Esophagus muscularis mucosa (tissue), 4 donors: ENCODE measurements around the gene DPF3. TPM values are rescaled to one million over a fixed set of nuclear protein-coding genes. Genes with fewer than 3 reads are reported as not detected.

Experiments used
- DNase-seq: peaks from one replicate; pipeline ENCODE4 v3.0.0-alpha.2; 2017; ENCODE audit errors: extremely low spot score
- H3K27ac ChIP-seq, 4 donors: fragments of 200-600 bp; sonication (generic); replicated peaks in 1 of 4; 1 replicate in 3 of 4; 2 replicates in 1 of 4; pipeline ENCODE4 v1.5.1; 2016 to 2019; ENCODE audit warnings: mild to moderate bottlenecking in 1 of 4
- H3K27me3 ChIP-seq, 4 donors: fragments of 200-600 bp; sonication (generic); one replicate each; pipeline versions ENCODE4 v1.5.1 to v1.6.0; 2016 to 2019
- H3K36me3 ChIP-seq, 4 donors: fragments of 200-600 bp; sonication (generic); one replicate each; pipeline ENCODE4 v1.5.1; 2016 to 2019
- H3K4me1 ChIP-seq, 4 donors: fragments of 200-600 bp; sonication (generic); one replicate each; pipeline ENCODE4 v1.5.1; 2016 to 2019
- H3K4me3 ChIP-seq, 4 donors: fragments of 200-600 bp; sonication (generic); 1 replicate in 2 of 4; 2 replicates in 2 of 4; pipeline ENCODE4 v1.5.1; 2016 to 2019; ENCODE audit warnings: mild to moderate bottlenecking in 4 of 4, moderate library complexity in 1 of 4
- H3K9me3 ChIP-seq, 4 donors: fragments of 200-600 bp; sonication (generic); 1 replicate in 3 of 4; 2 replicates in 1 of 4; pipeline ENCODE4 v1.5.1; 2016 to 2019
- EP300 ChIP-seq: sonication (generic); formaldehyde crosslinking; IDR thresholded peaks from one replicate; pipeline ENCODE4 v1.6.1; 2017; ENCODE audit warnings: antibody characterized with exemption
- POLR2A ChIP-seq: fragments of 450-650 bp; IDR thresholded peaks from one replicate; pipeline ENCODE4 v1.6.1; 2017; ENCODE audit warnings: antibody characterized with exemption, moderate library complexity, mild to moderate bottlenecking, low read depth
- POLR2AphosphoS5 ChIP-seq, 2 donors: sonication (generic); formaldehyde crosslinking; IDR thresholded peaks; one replicate each; pipeline ENCODE4 v1.6.1; 2017; ENCODE audit warnings: antibody characterized with exemption in 2 of 2
- WGBS: methylation state at CpG from one replicate; pipeline ENCODE4 v1.1.5; 2018; 5-methylcytosine and 5-hydroxymethylcytosine counted together
- intact Hi-C: fragments of 100-400 bp; cut with DNase I; formaldehyde crosslinking; loops from one replicate; pipeline ENCODE4 v1.15.1; 2023
- total RNA-seq, 4 donors: library from RNA; depleted of rRNA; stranded (reverse); fragments of >200 nt; gene quantifications; one replicate each; pipeline versions ENCODE4 v1.1.0 to v1.2.1, GENCODE V29; 2016
- TF ChIP-seq, protein P1 (sequence below), 3 experiments: fragments of 200-600 bp in 2 of 3; fragments of 450-650 bp in 1 of 3; sonication (generic) in 2 of 3; IDR thresholded peaks; one replicate each; pipeline ENCODE4 v1.5.1; 2017 to 2019; ENCODE audit warnings: antibody characterized with exemption in 3 of 3, mild to moderate bottlenecking in 2 of 3, moderate library complexity in 1 of 3

Gene DPF3
- total RNA-seq, 4 donors from 2014 or later = 0.78 to 2.5 (median 1.7) TPM

DNA sequence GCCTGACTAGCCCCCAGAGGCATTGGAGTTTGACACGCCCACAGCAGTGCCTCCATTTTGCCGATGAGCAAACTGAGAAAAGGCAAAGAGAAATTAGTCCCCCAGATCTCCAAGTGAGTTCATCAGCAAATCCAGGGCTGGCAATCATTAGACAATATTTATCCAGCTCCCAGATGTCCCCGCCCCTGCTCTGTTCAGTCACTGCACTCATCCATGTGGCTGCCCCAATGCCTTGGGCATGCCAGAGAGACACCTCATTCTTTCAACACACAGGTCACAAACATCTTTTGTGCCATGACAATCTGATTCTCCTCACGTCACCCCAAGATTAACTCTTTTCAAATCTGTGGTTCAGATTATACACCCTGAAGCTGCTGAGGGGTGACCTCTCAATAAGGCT, 43.5 kb downstream of the DPF3 start:
- H3K36me3 ChIP-seq = no peaks in the 10 kb centered on the region
- intact Hi-C loops = no loop called here
- WGBS = 92% methylated on average over 4 of the region's 4 CpGs

DNA sequence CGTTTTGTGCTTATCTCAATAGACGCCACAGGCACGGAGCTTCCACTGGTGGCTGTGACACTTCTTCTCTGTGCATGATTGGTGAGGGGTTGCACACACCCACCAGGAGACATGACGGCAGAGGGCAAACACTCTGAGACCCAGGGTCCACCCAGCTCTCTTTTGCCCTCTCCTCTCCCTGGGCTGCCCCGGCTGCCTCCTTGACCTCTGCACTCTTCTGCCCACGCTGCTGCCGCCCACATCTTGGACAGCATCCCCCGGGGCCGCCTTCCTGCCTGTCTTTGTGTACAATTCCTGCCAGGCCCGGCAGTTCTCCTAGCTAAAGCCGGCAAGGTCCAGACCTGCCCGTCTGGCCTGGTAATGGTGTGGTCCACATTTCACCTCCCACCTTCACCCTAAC, 44.7 kb downstream of the DPF3 start:
- Histone ChIP-seq H3K27me3 (no peaks in the 10 kb centered on the region), H3K36me3 (no peaks in the 10 kb centered on the region), H3K9me3 (no peaks in the 10 kb centered on the region), H3K4me1 (peaks cover 0 to 12% (median 0%) of the 10 kb centered on the region in 4 donors), H3K27ac (no peak overlapping the region), H3K4me3 (no peak overlapping the region)
- no peak for DNase-seq
- 63% methylated on average over 12 of the region's 12 CpGs for WGBS
- TF ChIP-seq POLR2AphosphoS5 (IDR thresholded peaks at IDR 0.05) (no peak), POLR2A (no peak), EP300 (no peak)
- TF ChIP-seq, protein P1, sequence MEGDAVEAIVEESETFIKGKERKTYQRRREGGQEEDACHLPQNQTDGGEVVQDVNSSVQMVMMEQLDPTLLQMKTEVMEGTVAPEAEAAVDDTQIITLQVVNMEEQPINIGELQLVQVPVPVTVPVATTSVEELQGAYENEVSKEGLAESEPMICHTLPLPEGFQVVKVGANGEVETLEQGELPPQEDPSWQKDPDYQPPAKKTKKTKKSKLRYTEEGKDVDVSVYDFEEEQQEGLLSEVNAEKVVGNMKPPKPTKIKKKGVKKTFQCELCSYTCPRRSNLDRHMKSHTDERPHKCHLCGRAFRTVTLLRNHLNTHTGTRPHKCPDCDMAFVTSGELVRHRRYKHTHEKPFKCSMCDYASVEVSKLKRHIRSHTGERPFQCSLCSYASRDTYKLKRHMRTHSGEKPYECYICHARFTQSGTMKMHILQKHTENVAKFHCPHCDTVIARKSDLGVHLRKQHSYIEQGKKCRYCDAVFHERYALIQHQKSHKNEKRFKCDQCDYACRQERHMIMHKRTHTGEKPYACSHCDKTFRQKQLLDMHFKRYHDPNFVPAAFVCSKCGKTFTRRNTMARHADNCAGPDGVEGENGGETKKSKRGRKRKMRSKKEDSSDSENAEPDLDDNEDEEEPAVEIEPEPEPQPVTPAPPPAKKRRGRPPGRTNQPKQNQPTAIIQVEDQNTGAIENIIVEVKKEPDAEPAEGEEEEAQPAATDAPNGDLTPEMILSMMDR (IDR thresholded peaks at IDR 0.05) = no peak
- intact Hi-C loops = no loop called here

More for the DNA sequence above, 43.5 kb downstream of the DPF3 start:
- H3K27me3 ChIP-seq = no peaks in the 10 kb centered on the region
- H3K27ac ChIP-seq = no peak overlapping the region
- peaks cover 0 to 12% (median 2%) of the 10 kb centered on the region in 4 donors for H3K4me1 ChIP-seq
- H3K9me3 ChIP-seq = no peaks in the 10 kb centered on the region
- no peak overlapping the region for H3K4me3 ChIP-seq
- DNase-seq = no peak
- TF ChIP-seq POLR2A = no peak
- no peak for TF ChIP-seq POLR2AphosphoS5 (IDR thresholded peaks at IDR 0.05)
- no peak for TF ChIP-seq EP300

DNA sequence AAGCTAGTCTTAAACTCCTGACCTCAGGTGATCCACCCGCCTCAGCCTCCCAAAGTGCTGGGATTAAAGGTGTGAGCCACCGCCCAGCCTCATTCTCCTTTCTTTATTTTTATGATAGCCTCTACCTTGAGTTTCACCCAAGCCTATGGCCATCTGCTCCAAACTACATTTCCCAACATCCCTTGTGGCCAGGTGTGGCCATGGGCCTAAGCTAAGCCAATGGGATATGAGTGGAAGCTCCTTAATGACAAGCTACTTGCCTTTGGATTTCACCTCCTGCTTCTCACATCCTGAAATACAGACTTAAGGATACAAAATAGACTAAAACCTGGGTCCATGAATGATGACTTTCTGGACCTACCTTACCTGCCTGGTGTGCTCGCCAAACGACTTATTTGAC, 46.2 kb downstream of the DPF3 start:
- Histone ChIP-seq H3K4me1 (peaks cover 0 to 12% (median 0%) of the 10 kb centered on the region in 4 donors), H3K36me3 (no peaks in the 10 kb centered on the region), H3K4me3 (no peak overlapping the region), H3K27me3 (no peaks in the 10 kb centered on the region), H3K27ac (no peak overlapping the region), H3K9me3 (no peaks in the 10 kb centered on the region)
- intact Hi-C loops = no loop called here
- TF ChIP-seq POLR2AphosphoS5 (IDR thresholded peaks at IDR 0.05) (no peak), POLR2A (no peak), EP300 (no peak)
- TF ChIP-seq, protein P1 (IDR thresholded peaks at IDR 0.05) = no peak
- over 99% methylated on average over 4 of the region's 4 CpGs for WGBS
- DNase-seq = no peak

DNA sequence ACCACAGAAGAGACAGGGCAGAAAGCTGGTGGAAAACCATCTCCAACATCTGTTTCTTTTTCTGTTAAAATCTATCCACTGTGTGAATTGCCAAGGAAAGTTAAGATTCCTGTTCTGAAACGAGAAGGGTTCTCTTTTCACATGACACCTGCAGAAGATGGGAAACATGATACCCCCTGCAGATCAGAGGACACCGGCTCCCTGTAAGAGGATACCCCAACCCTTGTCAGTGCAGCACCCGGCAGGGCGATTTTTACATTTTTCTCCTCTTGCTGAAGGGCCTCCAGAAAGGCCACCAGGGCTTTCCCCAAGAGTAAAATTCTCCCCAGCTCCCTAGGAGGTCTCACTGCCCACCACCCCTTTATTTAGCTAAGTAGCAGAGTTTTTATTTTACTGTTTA, 48.2 kb downstream of the DPF3 start:
- intact Hi-C loops = no loop called here
- Histone ChIP-seq H3K27me3 (no peaks in the 10 kb centered on the region), H3K9me3 (no peaks in the 10 kb centered on the region), H3K36me3 (no peaks in the 10 kb centered on the region), H3K4me1 (peaks cover 0 to 12% (median 0%) of the 10 kb centered on the region in 4 donors), H3K4me3 (no peak overlapping the region), H3K27ac (no peak overlapping the region)
- no peak for DNase-seq
- 61% methylated on average over 4 of the region's 4 CpGs for WGBS
- TF ChIP-seq POLR2AphosphoS5 (IDR thresholded peaks at IDR 0.05) (no peak), EP300 (no peak), POLR2A (no peak)
- TF ChIP-seq, protein P1 (IDR thresholded peaks at IDR 0.05) = no peak

DNA sequence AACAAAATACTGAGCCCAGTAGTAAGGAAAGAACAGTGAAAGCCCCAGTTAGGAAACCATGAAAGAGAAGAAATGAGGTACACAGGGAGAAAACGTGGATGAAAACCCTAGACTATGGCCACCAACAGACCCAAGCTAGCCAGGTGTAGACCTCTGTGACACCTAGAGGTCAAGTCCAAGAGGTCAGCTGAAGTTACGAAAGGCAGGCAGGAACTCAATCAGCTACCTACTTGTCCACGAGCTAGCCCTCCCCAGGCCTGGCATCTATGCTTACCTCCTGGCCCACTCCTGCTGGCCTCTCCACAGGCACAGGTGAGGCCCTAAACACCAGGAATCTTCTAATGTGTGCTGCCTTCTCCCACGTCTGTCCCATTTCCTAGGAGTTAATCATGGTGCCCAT, 48.7 kb downstream of the DPF3 start:
- 90% methylated on average over 4 of the region's 4 CpGs for WGBS
- Histone ChIP-seq H3K27ac (no peak overlapping the region), H3K27me3 (no peaks in the 10 kb centered on the region), H3K4me1 (peaks cover 0 to 10% (median 0%) of the 10 kb centered on the region in 4 donors), H3K4me3 (no peak overlapping the region), H3K36me3 (no peaks in the 10 kb centered on the region), H3K9me3 (no peaks in the 10 kb centered on the region)
- no peak for DNase-seq
- intact Hi-C loops = no loop called here
- TF ChIP-seq POLR2AphosphoS5 (IDR thresholded peaks at IDR 0.05) = no peak
- TF ChIP-seq POLR2A = no peak
- TF ChIP-seq, protein P1 (IDR thresholded peaks at IDR 0.05) = no peak
- TF ChIP-seq EP300 = no peak
